Activated CD8-positive, alpha-beta T cell treated with anti-CD3 and anti-CD28 coated beads for 36 hours (primary cell): ENCODE results near the gene PPP2R2B. TPM values are rescaled to one million over a fixed set of nuclear protein-coding genes. Genes with fewer than 3 reads are reported as not detected.

Source experiments
- ATAC-seq: fragments of 200-7000 bp; cut with Tn5 transposase; one replicate; pipeline ENCODE4 v1.10.0; 2021; ENCODE audit warnings: mild to moderate bottlenecking, moderate library complexity
- CTCF ChIA-PET: fragments of 350-600 bp; sonication (Branson Sonifier 250); formaldehyde crosslinking; loops from one replicate; lab custom pipeline; 2021; ENCODE audit warnings: antibody characterized with exemption; lab: Charles Lee
- POLR2A ChIA-PET: fragments of 350-600 bp; sonication (Branson Sonifier 250); formaldehyde crosslinking; loops from one replicate; lab custom pipeline; 2021; ENCODE audit warnings: antibody characterized with exemption; lab: Charles Lee
- DNase-seq: peaks from one replicate; pipeline ENCODE4 v3.0.0-alpha.2; 2020
- H3K27ac Mint-ChIP-seq: one replicate; pipeline ENCODE4 v1.8.0; 2021; ENCODE audit warnings: mild to moderate bottlenecking, mixed read lengths
- H3K27me3 Mint-ChIP-seq: one replicate; pipeline ENCODE4 v1.8.0; 2021; ENCODE audit warnings: mixed read lengths
- H3K36me3 Mint-ChIP-seq: one replicate; pipeline ENCODE4 v1.8.0; 2021; ENCODE audit warnings: low read depth, mixed read lengths
- H3K4me1 Mint-ChIP-seq: one replicate; pipeline ENCODE4 v1.8.0; 2021; ENCODE audit warnings: low read depth, mixed read lengths
- H3K4me3 Mint-ChIP-seq: one replicate; pipeline ENCODE4 v1.8.0; 2021; ENCODE audit warnings: mild to moderate bottlenecking, moderate library complexity, mixed read lengths
- H3K9me3 Mint-ChIP-seq: one replicate; pipeline ENCODE4 v1.8.0; 2021; ENCODE audit warnings: mixed read lengths
- CTCF ChIP-seq: fragments of 200-600 bp; IDR thresholded peaks from one replicate; pipeline ENCODE4 v1.8.0; 2022; ENCODE audit warnings: antibody characterized with exemption, mild to moderate bottlenecking
- intact Hi-C: fragments of 100-400 bp; cut with micrococcal nuclease; formaldehyde crosslinking; loops from one replicate; pipeline ENCODE4 v1.10.0; 2022
- total RNA-seq, 2 experiments: library from RNA; stranded (reverse); gene quantifications; one replicate each; pipeline ENCODE4 v1.2.3, GENCODE V29; 2021

PPP2R2B gene
- total RNA-seq, 2 experiments from 2014 or later: 0.56 to 0.65 TPM

- no peak overlapping the region for H3K27ac Mint-ChIP-seq
- no peak for TF ChIP-seq CTCF
- ATAC-seq: no peak
- H3K36me3 Mint-ChIP-seq: no peaks in the 10 kb centered on the region
- H3K27me3 Mint-ChIP-seq: no peaks in the 10 kb centered on the region
- ChIA-PET POLR2A (no interaction called here), CTCF (no interaction called here)
- intact Hi-C loops: no loop called here
- H3K4me3 Mint-ChIP-seq: no peak overlapping the region
- no peaks in the 10 kb centered on the region for H3K9me3 Mint-ChIP-seq
- DNase-seq: no peak
- no peaks in the 10 kb centered on the region for H3K4me1 Mint-ChIP-seq
Observed at GRCh38 chr5:146820987-146821386, 57.6 kb downstream of the PPP2R2B start.

GRCh38 chr5:146818822-146819221 is 59.7 kb downstream of the PPP2R2B start:
- POLR2A ChIA-PET: no interaction called here
- TF ChIP-seq CTCF: no peak
- CTCF ChIA-PET: interaction anchor here (1.0 to 1.5 kb wide), 2 partner anchors 145 to 147 kb away, joined by 3 to 5 read pairs; no protein-coding TSS in a partner anchor
- Mint-ChIP-seq H3K4me3 (no peak overlapping the region), H3K36me3 (no peaks in the 10 kb centered on the region), H3K4me1 (peaks cover 2% of the 10 kb centered on the region), H3K27ac (no peak overlapping the region), H3K9me3 (no peaks in the 10 kb centered on the region), H3K27me3 (no peaks in the 10 kb centered on the region)
- DNase-seq (no peak), ATAC-seq (no peak)
- intact Hi-C loops: no loop called here

- Mint-ChIP-seq H3K9me3 (no peaks in the 10 kb centered on the region), H3K4me1 (peaks cover 5% of the 10 kb centered on the region), H3K27ac (no peak overlapping the region), H3K4me3 (no peak overlapping the region), H3K27me3 (no peaks in the 10 kb centered on the region), H3K36me3 (no peaks in the 10 kb centered on the region)
- DNase-seq (no peak), ATAC-seq (no peak)
- POLR2A ChIA-PET: interaction anchor here (0.7 kb wide), 1 partner anchor 48 kb away, joined by 3 read pairs; no protein-coding TSS in a partner anchor
- CTCF ChIA-PET: interaction anchor here (1.5 kb wide), 1 partner anchor 148 kb away, joined by 5 read pairs; no protein-coding TSS in a partner anchor
- intact Hi-C loops: no loop called here
- TF ChIP-seq CTCF: no peak
Observed at GRCh38 chr5:146817973-146818372, 60.6 kb downstream of the PPP2R2B start.

GRCh38 chr5:146816775-146817387 is 61.7 kb downstream of the PPP2R2B start:
- Mint-ChIP-seq H3K9me3 (no peaks in the 10 kb centered on the region), H3K36me3 (no peaks in the 10 kb centered on the region), H3K4me3 (no peak overlapping the region), H3K27me3 (no peaks in the 10 kb centered on the region), H3K4me1 (peaks cover 8% of the 10 kb centered on the region), H3K27ac (no peak overlapping the region)
- ChIA-PET POLR2A (no interaction called here), CTCF (no interaction called here)
- no peak for TF ChIP-seq CTCF
- DNase-seq (no peak), ATAC-seq (no peak)
- intact Hi-C loops: no loop called here

- Mint-ChIP-seq H3K27me3 (no peaks in the 10 kb centered on the region), H3K36me3 (no peaks in the 10 kb centered on the region), H3K4me1 (peaks cover 10% of the 10 kb centered on the region), H3K9me3 (no peaks in the 10 kb centered on the region), H3K27ac (no peak overlapping the region), H3K4me3 (no peak overlapping the region)
- no peak for TF ChIP-seq CTCF
- intact Hi-C loops: no loop called here
- ChIA-PET CTCF (no interaction called here), POLR2A (no interaction called here)
- ATAC-seq (no peak), DNase-seq (no peak)
Observed at GRCh38 chr5:146815411-146815810, 63.1 kb downstream of the PPP2R2B start.
